Lower lobe of right lung (tissue), 2 donors: ENCODE measurements around the gene OR2C3. TPM values are rescaled to one million over a fixed set of nuclear protein-coding genes. Genes with fewer than 3 reads are reported as not detected.
"Not testable (repeated sequence)": the region's sequence is repeated elsewhere in the genome, so short reads cannot be mapped to it uniquely, and the experiment has no call there.

Experiments
- ATAC-seq, 2 donors: fragments of 200-7000 bp; cut with Tn5 transposase; one replicate each; pipeline ENCODE4 v1.9.1; 2020 to 2022; ENCODE audit warnings: mild to moderate bottlenecking in 2 of 2, moderate library complexity in 2 of 2
- DNase-seq: peaks from one replicate; pipeline ENCODE4 v3.0.0-alpha.2; 2020
- H3K27ac ChIP-seq: fragments of 200-600 bp; one replicate; pipeline ENCODE4 v1.8.0; 2022
- H3K27me3 ChIP-seq: fragments of 200-600 bp; one replicate; pipeline ENCODE4 v1.8.0; 2022; ENCODE audit warnings: low read depth
- H3K36me3 ChIP-seq: fragments of 200-600 bp; one replicate; pipeline ENCODE4 v1.8.0; 2022; ENCODE audit warnings: mild to moderate bottlenecking
- H3K4me1 ChIP-seq: fragments of 200-600 bp; one replicate; pipeline ENCODE4 v1.8.0; 2022
- H3K4me3 ChIP-seq: fragments of 200-600 bp; one replicate; pipeline ENCODE4 v1.8.0; 2022; ENCODE audit warnings: mild to moderate bottlenecking
- H3K9me3 ChIP-seq: fragments of 200-600 bp; one replicate; pipeline ENCODE4 v1.8.0; 2022
- CTCF ChIP-seq: fragments of 200-600 bp; IDR thresholded peaks from one replicate; pipeline ENCODE4 v1.8.0; 2022; ENCODE audit warnings: antibody characterized with exemption, mild to moderate bottlenecking
- intact Hi-C: fragments of 100-400 bp; cut with DNase I; formaldehyde crosslinking; loops from one replicate; pipeline ENCODE4 v1.11.0; 2022
- total RNA-seq: library from RNA; stranded (reverse); fragmentation: NEBNext Ultra II Directional; extraction: Animal tissue kit (Norgen Biotek cat#: 25700); gene quantifications from one replicate; pipeline ENCODE4 v1.2.1, GENCODE V29; 2021
- donor health status: DM: no; HTN: yes; CAD: no; lungs with severe emphysema.

The OR2C3 gene
- total RNA-seq, 1 donor from 2014 or later = 0.06 TPM

- intact Hi-C loops = no loop called here
- H3K27ac ChIP-seq = no peak overlapping the region
- H3K4me1 ChIP-seq = no peaks in the 10 kb centered on the region
- no peaks in the 10 kb centered on the region for H3K36me3 ChIP-seq
- peaks cover 5% of the 10 kb centered on the region for H3K27me3 ChIP-seq
- no peak for TF ChIP-seq CTCF
- ATAC-seq = no peak
- no peak for DNase-seq
- no peaks in the 10 kb centered on the region for H3K9me3 ChIP-seq
- H3K4me3 ChIP-seq = no peak overlapping the region
Measured at GRCh38 chr1:247535402-247535801, 838 bp downstream of the OR2C3 start.

GRCh38 chr1:247531937-247532336, 4.3 kb downstream of the OR2C3 start:
- no peaks in the 10 kb centered on the region for H3K4me1 ChIP-seq
- H3K4me3 ChIP-seq = no peak overlapping the region
- no peak for TF ChIP-seq CTCF
- H3K27me3 ChIP-seq = peaks cover 10% of the 10 kb centered on the region
- no peaks in the 10 kb centered on the region for H3K9me3 ChIP-seq
- intact Hi-C loops = no loop called here
- DNase-seq (no peak), ATAC-seq (no peak)
- no peak overlapping the region for H3K27ac ChIP-seq
- no peaks in the 10 kb centered on the region for H3K36me3 ChIP-seq

DNA sequence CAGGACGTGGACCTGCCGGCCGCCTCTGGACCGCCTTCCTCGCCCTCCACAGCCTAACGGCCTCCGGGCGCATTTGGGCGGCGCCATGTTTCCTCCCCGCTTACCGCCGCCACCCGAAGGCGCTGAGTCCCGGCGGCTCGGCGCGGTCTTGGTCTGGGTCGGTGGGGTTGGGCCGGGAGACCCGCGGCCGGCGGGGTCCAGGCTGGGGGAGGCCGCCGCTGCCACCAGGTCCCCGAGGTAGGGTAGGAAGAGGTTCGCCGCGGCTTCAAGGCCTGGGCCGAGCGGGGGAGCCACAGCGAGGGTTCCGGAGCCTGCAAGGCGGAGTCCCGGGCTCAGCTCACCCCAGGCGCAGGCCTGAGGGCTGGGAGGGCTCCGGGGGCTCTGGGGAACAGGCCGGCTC, 5.5 kb downstream of the OR2C3 start:
- DNase-seq = peak; percentile 42
- H3K9me3 ChIP-seq = no peaks in the 10 kb centered on the region
- no peak overlapping the region for H3K27ac ChIP-seq
- intact Hi-C loops = no loop called here
- H3K27me3 ChIP-seq = peaks cover 10% of the 10 kb centered on the region
- H3K36me3 ChIP-seq = no peaks in the 10 kb centered on the region
- H3K4me1 ChIP-seq = no peaks in the 10 kb centered on the region
- no peak for TF ChIP-seq CTCF
- peak in 1 of 2 donors; percentile 23 for ATAC-seq
- H3K4me3 ChIP-seq = peak overlapping the region; percentile 19

GRCh38 chr1:247529771-247530355, 6.4 kb downstream of the OR2C3 start:
- Histone ChIP-seq H3K4me1 (no peaks in the 10 kb centered on the region), H3K36me3 (no peaks in the 10 kb centered on the region), H3K9me3 (no peaks in the 10 kb centered on the region), H3K27me3 (peaks cover 10% of the 10 kb centered on the region), H3K27ac (no peak overlapping the region), H3K4me3 (no peak overlapping the region)
- DNase-seq (no peak), ATAC-seq (no peak)
- intact Hi-C loops = no loop called here
- no peak for TF ChIP-seq CTCF

DNA sequence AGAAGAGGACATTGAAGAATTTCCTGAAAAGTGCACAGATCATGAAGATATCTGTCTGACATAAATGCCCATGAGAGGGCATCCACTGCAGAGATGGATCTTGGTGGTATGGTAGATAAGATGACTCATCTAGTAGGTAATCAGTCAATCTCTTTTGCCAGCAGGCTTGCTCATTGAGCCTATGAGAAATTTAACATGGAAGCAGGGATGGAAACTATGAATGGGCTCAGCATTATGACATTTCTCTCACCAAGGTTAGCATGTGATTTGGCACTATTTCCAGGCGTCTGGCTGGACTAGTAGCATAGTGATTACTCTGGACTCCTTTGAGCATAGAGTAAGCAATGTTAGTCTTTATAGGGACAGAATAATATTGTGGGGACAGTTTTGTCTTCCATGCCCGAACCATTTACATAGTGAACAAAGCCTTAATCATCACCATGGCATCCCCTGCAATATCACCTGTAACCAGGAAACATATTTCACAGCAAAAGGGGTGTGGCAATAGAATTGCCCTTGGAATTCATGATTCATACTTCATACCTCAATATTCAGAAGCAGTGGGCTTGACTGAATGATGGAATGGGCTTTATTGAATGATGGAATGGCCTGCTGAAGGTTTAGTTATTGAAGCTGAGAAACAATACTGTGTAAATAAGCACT, 7.3 kb downstream of the OR2C3 start:
- no peak for ATAC-seq

GRCh38 chr1:247521886-247522285, 14.4 kb downstream of the OR2C3 start:
- intact Hi-C loops, H3K4me1 ChIP-seq, DNase-seq, H3K9me3 ChIP-seq, ATAC-seq, H3K27ac ChIP-seq, H3K4me3 ChIP-seq, H3K36me3 ChIP-seq, H3K27me3 ChIP-seq: not testable (repeated sequence)

More for the DNA sequence above, 7.3 kb downstream of the OR2C3 start:
- no peak for TF ChIP-seq CTCF
- Histone ChIP-seq H3K36me3 (no peaks in the 10 kb centered on the region), H3K27ac (no peak overlapping the region), H3K27me3 (peaks cover 10% of the 10 kb centered on the region), H3K4me3 (no peak overlapping the region), H3K9me3 (no peaks in the 10 kb centered on the region), H3K4me1 (no peaks in the 10 kb centered on the region)
- DNase-seq = no peak
- intact Hi-C loops = no loop called here
